Adrenal gland (tissue), 12 donors: ENCODE data around the gene RPTOR. TPM values are rescaled to one million over a fixed set of nuclear protein-coding genes. Genes with fewer than 3 reads are reported as not detected.

Source experiments
- DNase-seq, 7 donors: peaks; one replicate each; pipeline ENCODE4 v3.0.0-alpha.2; 2019 to 2020
- H3K27ac ChIP-seq, 5 donors: fragments of 200-600 bp; sonication (generic) in 4 of 5; 1 replicate in 3 of 5; 2 replicates in 2 of 5; pipeline versions ENCODE4 v1.5.1 to v1.8.0; 2016 to 2020; ENCODE audit warnings: mild to moderate bottlenecking in 1 of 5
- H3K27me3 ChIP-seq: fragments of 200-600 bp; 2 replicates; pipeline ENCODE4 v1.8.0; 2021
- H3K36me3 ChIP-seq, 2 donors: fragments of 200-600 bp; replicated peaks in 1 of 2; 1 replicate in 1 of 2; 2 replicates in 1 of 2; pipeline versions ENCODE4 v1.5.1 to v1.8.0; 2018 to 2022
- H3K4me1 ChIP-seq, 2 donors: fragments of 200-600 bp; replicated peaks in 1 of 2; 1 replicate in 1 of 2; 2 replicates in 1 of 2; pipeline versions ENCODE4 v1.5.1 to v1.8.0; 2018 to 2021
- H3K4me3 ChIP-seq, 4 donors: fragments of 200-600 bp; sonication (generic) in 3 of 4; one replicate each; pipeline ENCODE4 v1.5.1; 2016 to 2018
- H3K9me3 ChIP-seq, 3 donors: fragments of 200-600 bp; sonication (generic) in 1 of 3; replicated peaks in 1 of 3; 1 replicate in 2 of 3; 2 replicates in 1 of 3; pipeline versions ENCODE4 v1.5.1 to v1.8.0; 2016 to 2021
- POLR2A ChIP-seq, 2 donors: fragments of 450-650 bp; IDR thresholded peaks; one replicate each; pipeline ENCODE4 v1.6.1; 2017; ENCODE audit warnings: antibody characterized with exemption in 2 of 2, mild to moderate bottlenecking in 2 of 2, moderate library complexity in 1 of 2
- WGBS, 4 donors: extraction: QIAGEN DNeasy Blood & Tissue Kit in 2 of 4; methylation state at CpG; one replicate each; pipeline versions ENCODE4 v1.1.5 to v1.1.7; 2013 to 2017; 5-methylcytosine and 5-hydroxymethylcytosine counted together
- intact Hi-C, 2 donors: fragments of 100-400 bp; cut with DNase I; formaldehyde crosslinking; loops; one replicate each; pipeline versions ENCODE4 v1.14.1 to v1.15.0; 2022 to 2023
- polyA plus RNA-seq, 3 donors: library from polyadenylated mRNA; stranded (reverse); fragments of 200-250 nt in 2 of 3; fragments of 350-450 nt in 1 of 3; fragmentation: Illumina TruSeq in 1 of 3; extraction: RNeasy Lipid Tissue Mini Kit (QIAGEN cat#74804) in 1 of 3; gene quantifications; one replicate each; pipeline ENCODE4 v1.2.3, GENCODE V29; 2013 to 2014
- total RNA-seq, 9 donors: library from RNA; depleted of rRNA in 4 of 9; stranded (reverse); fragments of >200 nt in 4 of 9; fragments of 120-200 nt in 1 of 9; fragmentation: NEBNext Ultra II Directional in 1 of 9; extraction: Animal tissue kit (Norgen Biotek cat#: 25700) in 1 of 9; gene quantifications; one replicate each; pipeline versions ENCODE4 v1.1.0 to v1.2.4, GENCODE V29; 2013 to 2023
- TF ChIP-seq, protein P1 (sequence below), 6 experiments: fragments of 450-650 bp in 4 of 6; fragments of 200-600 bp in 2 of 6; sonication (generic) in 1 of 6; IDR thresholded peaks; 1 replicate in 5 of 6; 2 replicates in 1 of 6; pipeline versions ENCODE4 v1.5.1 to v1.8.0; 2016 to 2021; ENCODE audit warnings: antibody characterized with exemption in 6 of 6, mild to moderate bottlenecking in 2 of 6, moderate library complexity in 1 of 6
- donor health status: healthy with polysubstance abuse.
- donor health status: Bipolar disorder and iron deficiency.
- donor health status: DM: yes; HTN: yes; CAD: no.
- donor health status: DM: no; HTN: no; CAD: no.
- donor health status: DM: no; HTN: no; CAD: no.
- donor health status: DM: yes; HTN: yes; CAD: no.

Gene RPTOR
- total and polyA plus RNA-seq, 12 donors, result 9.7 to 53.3 (median 29.7) TPM

DNA sequence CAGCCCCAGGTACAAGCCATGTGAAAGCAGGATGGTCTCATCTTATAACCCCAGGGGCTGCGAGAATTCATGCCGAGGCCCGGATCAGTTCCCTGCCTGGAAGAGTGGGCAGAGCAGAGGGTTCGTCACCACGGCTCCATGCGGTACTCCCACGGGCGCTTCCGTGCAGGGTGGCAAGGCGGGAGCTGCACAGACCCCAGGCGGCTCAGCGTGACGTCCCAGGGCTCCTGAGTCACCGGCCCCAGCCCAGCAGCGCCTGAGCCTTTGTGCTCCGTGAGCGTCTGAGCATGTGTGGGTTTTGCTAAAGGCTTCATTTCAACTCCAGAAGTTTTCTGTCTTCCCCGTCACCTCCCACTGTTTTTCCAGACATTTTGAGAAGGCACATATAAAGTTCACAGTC lies 375.8 kb downstream of the RPTOR start:
- Histone ChIP-seq H3K4me3 (no peak overlapping the region), H3K4me1 (peaks cover 0 to 4% of the 10 kb centered on the region in 2 donors), H3K9me3 (no peaks in the 10 kb centered on the region), H3K27me3 (no peaks in the 10 kb centered on the region), H3K27ac (no peak overlapping the region), H3K36me3 (peaks cover 0 to 24% of the 10 kb centered on the region in 2 donors)
- no peak for DNase-seq
- no peak for TF ChIP-seq POLR2A (IDR thresholded peaks at IDR 0.05)
- TF ChIP-seq, protein P1, sequence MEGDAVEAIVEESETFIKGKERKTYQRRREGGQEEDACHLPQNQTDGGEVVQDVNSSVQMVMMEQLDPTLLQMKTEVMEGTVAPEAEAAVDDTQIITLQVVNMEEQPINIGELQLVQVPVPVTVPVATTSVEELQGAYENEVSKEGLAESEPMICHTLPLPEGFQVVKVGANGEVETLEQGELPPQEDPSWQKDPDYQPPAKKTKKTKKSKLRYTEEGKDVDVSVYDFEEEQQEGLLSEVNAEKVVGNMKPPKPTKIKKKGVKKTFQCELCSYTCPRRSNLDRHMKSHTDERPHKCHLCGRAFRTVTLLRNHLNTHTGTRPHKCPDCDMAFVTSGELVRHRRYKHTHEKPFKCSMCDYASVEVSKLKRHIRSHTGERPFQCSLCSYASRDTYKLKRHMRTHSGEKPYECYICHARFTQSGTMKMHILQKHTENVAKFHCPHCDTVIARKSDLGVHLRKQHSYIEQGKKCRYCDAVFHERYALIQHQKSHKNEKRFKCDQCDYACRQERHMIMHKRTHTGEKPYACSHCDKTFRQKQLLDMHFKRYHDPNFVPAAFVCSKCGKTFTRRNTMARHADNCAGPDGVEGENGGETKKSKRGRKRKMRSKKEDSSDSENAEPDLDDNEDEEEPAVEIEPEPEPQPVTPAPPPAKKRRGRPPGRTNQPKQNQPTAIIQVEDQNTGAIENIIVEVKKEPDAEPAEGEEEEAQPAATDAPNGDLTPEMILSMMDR (IDR thresholded peaks at IDR 0.05), result no peak
- WGBS, 4 donors, result 77 to 93% (median 89%) methylated on average over 9 to 18 of the region's 18 CpGs
- intact Hi-C loops, result no loop called here

DNA sequence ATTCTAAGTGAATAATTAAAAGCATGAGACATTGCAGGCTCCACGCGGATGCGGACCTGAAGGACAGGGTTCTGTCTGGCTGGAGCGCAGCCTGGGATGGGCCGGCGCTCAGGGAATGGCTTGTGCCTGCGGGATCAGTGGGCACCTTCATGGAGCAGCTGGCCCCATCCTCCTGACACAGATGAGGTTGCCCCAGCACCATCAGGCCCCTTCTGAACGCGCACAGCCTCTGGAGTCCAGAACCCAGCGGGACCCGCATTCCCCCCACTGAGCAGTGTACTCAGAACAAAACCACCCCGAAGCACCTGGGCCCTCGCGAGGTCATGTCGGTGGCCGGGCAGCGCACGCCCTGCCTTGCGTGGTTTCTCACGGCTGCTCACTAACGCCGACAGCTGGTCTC lies 376.5 kb downstream of the RPTOR start:
- peaks cover 0 to 4% of the 10 kb centered on the region in 2 donors for H3K4me1 ChIP-seq
- DNase-seq, result no peak
- H3K9me3 ChIP-seq, result no peaks in the 10 kb centered on the region
- H3K27ac ChIP-seq, result no peak overlapping the region
- WGBS, 4 donors, result 93 to 97% (median 95%) methylated on average over 10 to 22 of the region's 22 CpGs
- peaks cover 0 to 30% of the 10 kb centered on the region in 2 donors for H3K36me3 ChIP-seq
- no peak overlapping the region for H3K4me3 ChIP-seq
- intact Hi-C loops, result no loop called here
- TF ChIP-seq, protein P1 (IDR thresholded peaks at IDR 0.05), result no peak
- no peak for TF ChIP-seq POLR2A (IDR thresholded peaks at IDR 0.05)
- H3K27me3 ChIP-seq, result no peaks in the 10 kb centered on the region

DNA sequence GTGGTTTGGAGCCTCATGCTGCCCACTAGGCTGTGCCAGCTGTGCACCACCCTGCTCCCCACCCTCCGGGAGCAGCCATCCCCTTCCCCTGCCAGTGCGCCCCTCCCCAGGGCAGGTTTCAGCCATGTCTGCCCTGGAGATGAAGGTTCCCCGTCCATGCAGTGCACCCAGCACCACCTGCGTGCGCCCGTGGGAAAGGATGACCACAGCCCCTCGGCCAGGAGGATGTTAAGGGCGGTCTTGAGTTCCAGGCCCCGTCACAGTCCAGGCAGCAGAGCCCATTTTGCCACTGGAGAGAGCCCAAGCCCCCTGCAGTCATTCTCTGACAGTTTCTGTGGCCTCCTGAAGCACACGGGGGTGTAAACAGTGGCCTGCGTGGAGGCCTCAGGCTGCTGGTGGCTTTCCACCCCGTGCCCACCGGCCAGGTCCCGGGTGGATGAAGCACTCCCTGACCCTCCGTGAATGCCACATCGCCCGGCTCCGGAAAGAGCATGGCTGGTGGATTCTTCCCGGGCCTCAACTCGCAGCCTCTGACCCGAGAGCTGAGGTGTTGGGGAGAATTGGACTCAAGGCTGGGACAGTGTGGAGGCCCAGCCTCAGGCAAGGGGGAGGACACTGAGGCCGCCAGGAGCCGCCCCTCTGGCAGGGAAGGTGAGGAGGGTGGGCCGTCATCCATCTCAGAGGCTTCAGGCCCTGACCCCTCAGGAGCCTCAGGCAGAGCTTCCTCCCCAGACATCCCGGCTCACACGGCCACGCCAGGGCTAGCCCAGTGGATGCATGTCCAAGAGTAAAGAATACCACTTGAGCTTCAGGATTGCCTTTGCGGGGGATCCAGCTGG lies 377.3 kb downstream of the RPTOR start:
- 96 to 97% (median 96%) methylated on average over 11 to 28 of the region's 28 CpGs; no CpG with 5 or more reads in 1 of the 4 donors for WGBS, 4 donors
- intact Hi-C loops, result no loop called here
- Histone ChIP-seq H3K4me3 (no peak overlapping the region), H3K36me3 (peaks cover 0 to 30% of the 10 kb centered on the region in 2 donors), H3K9me3 (no peaks in the 10 kb centered on the region), H3K27me3 (no peaks in the 10 kb centered on the region), H3K4me1 (peaks cover 3 to 7% of the 10 kb centered on the region in 2 donors), H3K27ac (no peak overlapping the region)
- DNase-seq, result no peak
- TF ChIP-seq POLR2A (IDR thresholded peaks at IDR 0.05), result no peak
- TF ChIP-seq, protein P1 (IDR thresholded peaks at IDR 0.05), result no peak

DNA sequence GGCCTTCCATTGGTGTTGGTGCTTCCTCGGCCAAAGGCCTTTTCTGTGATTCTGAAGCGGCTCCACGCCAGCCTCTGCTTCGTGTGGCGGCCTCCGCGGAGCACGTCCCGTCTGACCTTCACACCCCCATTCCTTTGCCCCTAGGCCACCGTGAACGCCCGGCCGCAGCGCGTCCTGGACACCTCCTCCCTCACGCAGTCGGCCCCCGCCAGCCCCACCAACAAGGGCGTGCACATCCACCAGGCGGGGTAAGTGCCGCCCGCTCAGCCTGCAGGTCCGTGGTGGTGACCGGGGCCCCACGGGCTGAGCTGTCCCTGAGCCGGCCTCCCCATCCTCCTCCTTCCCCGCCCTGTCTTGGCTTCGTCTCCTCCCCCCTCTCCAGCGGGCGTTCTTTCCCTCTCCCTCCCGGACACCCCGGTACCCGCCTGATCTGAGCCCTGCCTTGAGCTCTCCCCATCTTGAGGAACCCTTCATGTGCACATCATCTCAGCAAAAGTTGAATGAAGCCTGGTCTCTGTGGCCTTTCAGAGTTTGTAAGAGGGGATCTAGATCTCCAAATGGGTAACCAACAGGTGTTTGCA lies 378.0 kb downstream of the RPTOR start:
- Histone ChIP-seq H3K9me3 (no peaks in the 10 kb centered on the region), H3K27me3 (no peaks in the 10 kb centered on the region), H3K36me3 (peaks cover 0 to 30% of the 10 kb centered on the region in 2 donors), H3K4me1 (peaks cover 4 to 9% of the 10 kb centered on the region in 2 donors), H3K27ac (no peak overlapping the region), H3K4me3 (no peak overlapping the region)
- intact Hi-C loops, result no loop called here
- TF ChIP-seq, protein P1 (IDR thresholded peaks at IDR 0.05), result no peak
- no peak for TF ChIP-seq POLR2A (IDR thresholded peaks at IDR 0.05)
- no peak for DNase-seq
- 92 to 94% (median 93%) methylated on average over 30 to 33 of the region's 33 CpGs for WGBS, 4 donors
